COLO668 (cell line): ENCODE results near the gene PRKD2.
A peak's percentile ranks its signal among the peaks of the same experiment; 100 is the strongest.
"Not testable (repeated sequence)": the region's sequence is repeated elsewhere in the genome, so short reads cannot be mapped to it uniquely, and the experiment has no call there.

Experiments used
- DNase-seq: peaks from one replicate; lab custom pipeline; 2025; ENCODE audit not compliant: unreplicated experiment; lab: John Stamatoyannopoulos, UW

The PRKD2 gene

DNA sequence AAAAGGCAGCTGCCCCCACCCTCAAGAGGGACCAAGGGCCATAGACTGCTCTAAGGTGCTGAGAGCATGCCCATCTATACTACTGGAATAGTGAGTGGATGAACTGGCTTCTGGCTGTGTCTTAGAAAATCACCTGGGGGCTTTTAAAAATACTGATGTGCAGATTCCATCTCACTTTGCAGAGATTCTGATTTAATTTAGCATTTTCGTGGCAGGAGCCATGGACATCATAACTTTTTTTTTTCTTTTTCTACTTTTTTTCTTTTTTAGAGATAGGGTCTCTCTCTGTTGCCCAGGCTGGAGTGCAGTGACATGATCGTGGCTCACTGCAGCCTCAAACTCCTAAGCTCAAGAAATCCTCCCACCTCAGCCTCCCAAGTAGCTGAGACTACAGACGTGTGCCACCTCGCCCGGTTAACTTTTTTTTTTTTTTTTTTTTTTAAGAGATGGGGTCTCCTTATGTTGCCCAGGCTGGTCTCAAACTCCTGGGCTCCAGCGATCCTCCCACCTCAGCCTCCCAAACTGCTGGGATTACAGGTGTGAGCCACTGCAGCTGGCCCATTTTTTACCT is 4.1 kb downstream of the PRKD2 start:
- not testable (repeated sequence) for DNase-seq

DNA sequence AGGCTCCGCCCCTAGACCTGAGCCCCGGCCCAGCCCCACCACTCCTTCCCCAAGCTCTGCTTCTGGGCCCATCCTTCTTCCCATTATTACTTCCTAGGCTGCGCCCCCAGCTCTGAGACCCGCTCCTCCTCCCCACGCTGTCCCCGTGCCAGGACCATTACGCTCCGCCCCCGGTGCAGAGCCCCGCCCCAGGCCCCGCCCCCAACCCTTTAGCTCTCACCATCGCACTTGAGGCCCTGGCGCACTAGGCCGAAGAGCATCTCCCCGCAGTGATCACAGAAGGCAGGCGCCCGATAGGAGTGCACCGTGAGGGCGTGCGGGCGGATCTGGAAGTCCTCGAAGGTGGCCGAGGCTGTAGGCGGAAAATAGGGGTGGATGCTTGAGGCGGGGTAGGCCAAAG is 6.2 kb downstream of the PRKD2 start:
- DNase-seq: no peak

DNA sequence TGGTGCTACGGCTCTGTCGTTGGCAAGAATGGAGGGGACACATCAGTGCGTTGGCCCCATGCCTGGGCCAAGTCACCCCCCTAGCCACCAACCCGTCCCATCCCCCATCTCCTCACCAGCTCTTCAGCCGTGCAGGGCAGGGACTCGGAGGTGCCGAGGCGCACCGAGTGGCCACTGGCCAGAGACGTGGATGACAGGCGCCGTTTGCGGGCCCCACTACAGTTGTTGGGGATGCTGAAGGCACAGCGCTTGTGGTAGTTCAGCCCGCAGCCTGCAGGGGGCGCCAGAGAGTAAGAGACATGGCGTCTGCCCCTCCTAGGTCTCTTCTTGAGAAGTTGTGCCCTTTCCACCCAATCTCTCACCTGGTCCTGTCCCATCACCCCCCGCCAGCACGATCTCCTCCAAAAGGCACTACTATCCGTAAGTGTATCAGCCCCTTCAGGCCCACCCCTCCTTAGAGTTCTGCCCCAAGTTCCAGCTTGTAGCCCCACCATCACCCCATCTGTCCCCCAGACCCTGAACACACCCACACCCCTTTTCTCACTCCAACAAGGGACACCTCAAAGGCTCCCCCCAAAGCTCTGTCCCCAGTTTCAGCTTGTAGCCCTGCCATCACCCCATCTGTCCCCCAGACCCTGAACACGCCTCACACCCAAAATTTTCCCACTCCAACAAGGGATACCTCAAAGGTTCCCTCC is 12.4 kb downstream of the PRKD2 start:
- peak; percentile 55 for DNase-seq

DNA sequence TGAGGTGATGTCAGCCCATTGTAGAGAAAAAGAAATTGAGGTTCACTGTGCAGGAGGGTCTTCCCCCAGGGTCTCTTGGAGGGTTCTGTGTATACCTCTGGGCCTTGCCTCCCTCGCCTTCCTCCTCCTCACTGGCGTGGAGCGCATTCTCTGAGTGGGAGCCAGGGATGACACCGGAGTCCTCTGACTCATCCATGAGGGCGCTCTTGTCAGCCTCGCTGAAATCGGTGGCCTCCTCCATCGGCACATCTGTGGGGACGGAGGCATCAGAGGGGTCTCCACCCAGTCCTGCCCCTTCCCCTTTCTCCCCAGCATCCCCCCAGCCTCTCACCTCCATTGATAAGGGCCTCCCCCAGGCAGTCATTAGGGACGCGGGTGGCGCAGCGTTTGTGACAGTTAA is 16.2 kb downstream of the PRKD2 start:
- no peak for DNase-seq

DNA sequence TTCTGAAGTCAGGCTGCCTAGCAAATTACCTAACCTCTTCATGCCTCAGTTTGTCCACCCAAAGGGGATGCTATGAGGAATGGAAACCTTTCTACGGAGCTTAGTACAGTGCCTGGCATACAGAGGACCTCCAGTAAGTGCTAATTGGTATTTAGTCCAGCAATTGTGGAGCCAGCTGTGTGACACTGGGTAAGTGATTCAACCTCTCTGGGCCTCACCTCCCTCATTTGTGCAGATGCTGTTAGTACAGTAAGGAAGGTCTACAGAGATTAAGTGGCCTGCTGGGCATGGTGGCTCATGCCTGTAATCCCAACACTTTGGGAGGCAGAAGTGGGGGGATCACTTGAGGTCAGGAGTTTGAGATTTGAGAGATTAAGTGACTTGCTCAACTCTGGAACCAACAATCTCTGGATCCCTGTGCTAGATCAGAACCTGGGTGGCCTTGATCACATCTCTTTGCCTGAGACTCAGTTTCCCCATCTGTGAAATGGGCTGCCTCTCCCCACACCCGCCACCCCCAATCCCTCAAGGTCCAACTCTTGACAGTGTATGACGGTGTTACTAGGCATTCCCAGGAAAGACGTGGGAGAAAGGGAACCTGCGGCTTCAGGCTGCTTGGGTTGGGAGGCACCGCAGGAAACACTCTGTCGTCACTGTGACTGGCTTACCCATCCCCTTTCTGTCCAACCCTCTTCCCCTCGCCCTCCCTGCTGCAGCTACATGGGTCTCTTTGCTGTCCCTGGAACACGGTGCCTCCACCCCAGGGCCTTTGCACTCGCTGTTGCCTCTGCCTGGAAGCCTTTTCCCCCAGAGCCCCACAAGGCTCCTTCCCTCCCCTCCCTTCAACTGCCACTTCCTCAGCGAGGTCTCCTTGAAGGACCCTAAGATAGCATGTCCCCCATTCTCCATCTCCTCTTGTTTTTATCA is 18.3 kb downstream of the PRKD2 start:
- no peak for DNase-seq

DNA sequence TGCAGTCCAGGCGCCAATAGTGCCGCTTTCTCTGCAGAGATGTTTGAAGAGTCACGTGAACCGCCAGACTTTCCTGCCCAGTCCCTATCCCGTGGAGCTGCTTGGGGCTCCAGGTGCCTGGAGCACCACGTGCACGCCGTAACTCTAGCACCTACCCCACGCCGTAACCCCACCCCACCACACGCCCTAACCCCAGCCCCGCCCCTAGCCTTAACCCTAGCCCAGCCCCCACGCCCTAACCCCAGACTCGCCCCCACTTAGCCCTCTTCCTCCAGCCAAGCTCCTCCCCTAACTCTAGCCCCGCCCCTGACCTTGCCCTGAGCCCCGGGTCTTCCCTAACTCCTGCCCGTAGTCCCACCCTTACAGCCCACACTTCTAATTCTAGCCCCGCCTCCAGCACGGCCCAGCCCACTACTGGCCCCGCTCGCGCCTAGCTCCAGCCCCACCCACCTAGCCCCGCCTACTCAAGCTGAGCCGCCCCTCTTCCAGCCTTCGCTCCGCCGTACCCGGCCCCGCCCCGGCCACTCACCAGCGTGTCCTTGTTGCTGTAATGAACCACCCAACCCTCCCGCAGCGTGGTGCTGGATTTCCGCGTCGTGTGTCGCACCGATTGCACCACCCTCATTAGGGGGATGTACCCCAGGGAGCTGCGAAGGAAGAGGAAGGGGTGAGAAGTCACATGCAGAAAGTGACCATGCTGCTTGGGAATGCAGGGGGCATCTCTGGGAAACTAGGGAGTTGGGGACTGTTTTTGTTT is 19.5 kb downstream of the PRKD2 start:
- DNase-seq: no peak

DNA sequence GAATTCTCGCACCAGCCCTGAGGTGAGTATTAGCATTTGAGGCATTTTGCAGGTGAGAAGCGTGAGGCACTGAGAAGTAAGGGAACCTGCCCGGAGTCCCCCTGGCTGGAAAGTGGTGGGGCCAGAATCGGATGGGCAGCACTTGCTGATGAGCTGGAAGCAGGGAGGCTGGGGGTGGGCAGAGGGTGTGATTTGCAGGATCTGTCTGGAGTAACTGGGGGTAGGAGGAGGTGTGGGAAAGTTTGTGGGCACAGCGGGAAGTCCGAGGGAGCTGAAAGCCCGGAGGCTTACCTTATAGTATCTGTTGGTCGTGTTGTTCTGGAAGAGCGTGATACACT is 20.1 kb downstream of the PRKD2 start:
- no peak for DNase-seq

DNA sequence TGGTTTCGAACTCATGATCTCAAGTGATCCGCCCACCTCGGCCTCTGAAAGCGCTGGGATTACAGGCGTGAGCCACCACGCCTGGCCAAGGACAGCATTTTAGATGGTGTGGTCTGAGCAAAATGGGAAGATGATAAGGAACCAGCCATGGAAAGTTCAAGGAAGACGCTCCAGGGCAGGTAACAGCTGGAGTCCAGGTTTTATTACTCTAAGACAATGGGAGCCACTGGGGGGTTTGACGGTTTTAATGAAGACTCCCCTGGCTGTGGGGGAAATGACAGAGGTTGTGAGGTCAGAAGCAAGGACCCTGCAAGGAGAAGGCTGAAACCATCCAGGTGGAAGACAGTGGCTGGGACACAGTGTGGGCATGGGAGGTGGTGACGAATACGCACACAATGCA is 20.9 kb downstream of the PRKD2 start:
- DNase-seq: no peak

DNA sequence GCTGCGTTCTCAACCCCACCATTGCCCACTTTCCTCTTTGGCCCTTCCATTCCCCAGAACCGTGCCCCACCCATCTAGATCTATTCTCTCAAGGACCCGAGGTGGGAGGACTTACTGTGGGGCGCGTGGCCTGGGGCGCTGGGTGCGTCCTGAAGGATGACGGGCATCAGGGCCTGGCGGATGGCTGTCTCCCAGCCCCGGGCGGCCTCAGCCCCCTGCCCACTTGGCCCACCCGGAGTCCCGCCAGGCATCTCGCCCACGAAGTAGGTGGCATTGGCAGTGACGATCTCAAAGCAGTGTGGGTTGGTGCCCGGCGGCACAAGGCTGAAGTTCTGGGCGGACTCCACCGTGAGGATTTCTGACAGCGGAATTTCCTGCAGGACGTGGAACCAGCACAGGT is 23.2 kb downstream of the PRKD2 start:
- DNase-seq: no peak

DNA sequence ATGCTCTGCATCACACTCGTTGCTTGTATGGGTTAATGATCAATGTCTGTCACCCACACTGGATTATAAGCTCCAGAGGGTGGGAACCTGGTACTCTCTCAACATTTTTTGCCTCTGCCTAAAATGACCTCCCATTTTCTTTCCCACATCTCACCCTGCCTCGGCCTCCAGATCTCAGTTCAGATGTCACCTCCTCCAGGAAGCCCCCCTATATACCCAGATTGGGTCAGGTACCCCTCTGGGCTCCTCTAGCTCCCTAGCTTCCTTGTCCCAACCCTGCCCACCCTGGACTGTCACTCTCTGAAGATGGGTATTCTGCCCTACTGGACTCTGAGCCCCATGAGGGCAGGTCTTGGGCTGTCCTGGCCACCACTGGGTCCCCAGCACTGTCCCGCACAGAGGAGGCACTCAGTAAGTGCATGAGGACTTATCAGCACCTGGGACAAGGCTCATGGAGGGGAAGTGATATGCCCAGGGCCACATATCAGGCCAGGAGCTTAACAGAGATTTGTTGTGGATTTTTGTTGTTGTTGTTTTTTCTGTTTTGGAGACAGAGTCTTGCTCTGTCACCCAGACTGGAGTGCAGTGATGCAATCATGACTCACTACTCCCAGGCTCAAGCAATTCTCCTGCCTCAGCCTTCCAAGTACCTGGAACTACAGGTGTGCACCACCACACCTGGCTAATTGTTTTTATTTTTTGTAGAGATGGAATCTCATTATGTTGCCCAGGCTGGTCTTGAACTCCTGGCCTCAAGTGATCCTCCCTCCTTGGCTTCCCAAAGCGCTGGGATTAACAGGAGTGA is 23.8 kb downstream of the PRKD2 start:
- DNase-seq: no peak

DNA sequence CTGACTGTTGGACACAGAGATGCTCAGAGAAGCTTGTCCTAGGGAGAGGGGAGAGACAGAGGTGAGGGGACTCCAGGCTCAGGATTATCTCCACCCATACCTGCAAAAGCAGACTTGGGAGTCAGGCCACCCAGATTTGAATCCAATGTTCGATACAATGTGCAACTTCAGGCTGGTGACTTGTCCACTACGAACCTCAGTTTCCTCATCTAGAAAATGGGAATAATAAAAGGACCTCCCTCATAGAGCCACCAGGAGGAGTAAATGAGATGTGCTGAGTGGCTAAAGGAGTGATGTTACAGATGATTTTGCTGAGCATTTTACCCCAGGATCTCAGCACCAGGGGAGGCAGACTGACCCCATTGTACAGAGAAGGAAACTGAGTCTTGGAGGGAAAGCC is 25.0 kb downstream of the PRKD2 start:
- DNase-seq: no peak

DNA sequence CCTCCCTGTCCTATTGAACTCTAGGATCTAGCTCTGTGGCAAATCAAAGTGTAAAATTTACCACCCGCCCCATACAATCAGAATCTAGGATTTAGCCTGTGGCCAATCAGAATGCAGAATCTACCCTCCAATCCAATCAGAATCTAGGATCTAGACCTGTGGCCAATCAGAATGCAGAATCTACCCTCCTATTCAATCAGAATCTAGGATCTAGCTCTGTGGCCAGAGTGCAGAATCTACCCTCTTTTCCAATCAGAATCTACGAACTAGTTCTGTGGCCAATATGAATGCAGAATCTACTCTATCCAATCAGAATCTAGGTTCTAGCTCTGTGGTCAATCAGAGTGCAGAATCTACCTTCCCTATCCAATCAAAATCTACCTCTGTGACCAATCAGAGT is 25.8 kb downstream of the PRKD2 start:
- DNase-seq: no peak

DNA sequence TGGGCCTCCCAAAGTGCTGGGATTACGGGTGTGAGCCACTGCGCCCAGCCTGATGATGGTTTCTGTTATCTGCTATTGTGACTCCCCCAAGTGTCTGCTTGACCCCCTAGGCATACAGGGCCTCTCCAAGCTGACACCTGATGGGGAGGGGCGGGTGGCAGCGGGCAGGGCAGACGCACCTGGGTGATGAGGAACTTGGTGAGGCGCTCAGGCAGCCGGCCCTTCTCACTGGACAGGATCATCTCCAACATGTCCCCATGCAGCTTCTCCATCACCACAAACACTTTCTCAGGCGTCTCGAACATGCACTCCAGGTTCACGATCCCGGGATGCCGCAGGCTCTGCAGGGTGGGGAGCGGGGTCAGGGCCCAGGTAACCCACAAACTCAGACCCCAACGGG is 27.6 kb downstream of the PRKD2 start:
- no peak for DNase-seq

DNA sequence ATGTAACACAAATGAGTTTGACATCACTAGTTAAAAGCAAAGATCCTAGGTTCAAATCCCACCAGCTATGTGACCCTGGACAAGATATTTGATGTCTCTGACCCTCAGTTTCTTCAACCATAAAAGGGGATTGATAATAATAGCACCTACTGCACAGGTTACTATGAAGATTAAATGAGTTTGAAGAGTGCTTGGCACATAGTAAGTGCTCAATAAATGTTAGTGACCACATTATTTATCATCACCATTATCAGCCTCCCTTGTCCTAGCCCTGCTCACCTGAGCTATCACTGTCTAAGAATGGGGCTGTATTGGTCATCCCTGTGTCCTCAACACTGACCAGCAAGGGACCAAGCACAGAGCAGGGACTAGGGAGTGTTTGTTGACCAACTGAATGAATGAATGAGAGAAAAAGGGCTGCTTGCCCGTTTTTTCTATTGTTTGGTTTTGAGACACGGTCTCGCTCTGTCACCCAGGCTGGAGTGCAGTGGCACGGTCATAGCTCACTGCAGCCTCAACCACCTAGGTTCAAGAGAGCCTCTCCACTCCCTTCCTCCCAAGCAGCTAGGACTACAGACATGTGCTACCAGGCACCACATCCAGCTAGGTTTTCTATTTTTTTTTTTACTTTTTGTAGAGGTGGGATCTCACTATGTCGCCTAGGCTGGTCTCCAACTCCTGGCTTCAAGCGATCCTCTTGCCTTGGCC is 29.3 kb downstream of the PRKD2 start:
- DNase-seq: no peak

DNA sequence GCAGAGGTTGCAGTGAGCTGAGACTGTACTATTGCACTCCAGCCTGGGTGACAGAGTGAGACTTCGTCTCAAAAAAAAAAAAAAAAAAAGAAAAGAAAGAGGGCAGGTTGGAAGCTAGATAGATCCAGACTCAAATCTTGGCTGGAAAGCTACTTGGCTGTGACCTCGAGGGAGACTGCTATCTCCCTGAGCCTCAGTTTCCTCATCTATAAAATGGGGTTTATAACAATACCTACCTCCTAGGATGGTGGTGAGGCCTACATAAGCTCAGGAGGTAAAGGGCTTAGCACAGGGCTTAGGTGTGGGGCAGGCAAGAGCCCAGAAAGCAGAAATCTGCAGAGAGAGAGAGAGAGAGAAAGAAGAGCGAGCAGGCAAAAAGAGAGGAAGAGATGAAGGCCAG is 31.7 kb downstream of the PRKD2 start:
- DNase-seq: no peak

DNA sequence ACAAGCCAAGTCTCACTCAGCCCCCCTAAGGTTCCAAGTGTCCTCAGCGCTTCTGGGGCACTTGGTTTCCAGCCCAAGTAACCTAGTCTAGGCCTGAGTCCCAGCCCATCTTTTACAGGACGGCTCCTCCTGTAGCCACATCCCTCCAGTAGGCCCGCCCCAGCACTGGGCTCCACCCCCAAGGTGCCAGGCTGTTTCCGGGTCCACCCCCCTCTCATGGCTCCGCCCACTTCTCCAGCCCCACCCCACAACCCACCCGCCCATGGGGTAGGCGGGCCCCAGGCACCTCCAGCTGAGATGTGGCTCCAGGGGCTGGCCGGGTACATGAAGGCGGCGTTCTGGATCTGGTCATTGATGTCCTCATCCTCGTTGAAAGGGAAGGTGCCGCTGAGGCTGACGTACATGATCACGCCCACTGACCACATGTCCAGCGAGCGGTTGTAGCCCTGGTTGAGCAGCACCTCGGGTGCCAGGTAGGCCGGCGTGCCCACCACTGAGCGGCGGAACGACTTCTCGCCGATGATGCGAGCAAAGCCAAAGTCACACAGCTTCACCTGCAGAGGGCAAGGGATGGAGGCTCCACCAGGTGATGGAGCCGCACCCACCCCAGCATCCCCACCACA is 38.7 kb downstream of the PRKD2 start:
- peak; percentile 8 for DNase-seq

DNA sequence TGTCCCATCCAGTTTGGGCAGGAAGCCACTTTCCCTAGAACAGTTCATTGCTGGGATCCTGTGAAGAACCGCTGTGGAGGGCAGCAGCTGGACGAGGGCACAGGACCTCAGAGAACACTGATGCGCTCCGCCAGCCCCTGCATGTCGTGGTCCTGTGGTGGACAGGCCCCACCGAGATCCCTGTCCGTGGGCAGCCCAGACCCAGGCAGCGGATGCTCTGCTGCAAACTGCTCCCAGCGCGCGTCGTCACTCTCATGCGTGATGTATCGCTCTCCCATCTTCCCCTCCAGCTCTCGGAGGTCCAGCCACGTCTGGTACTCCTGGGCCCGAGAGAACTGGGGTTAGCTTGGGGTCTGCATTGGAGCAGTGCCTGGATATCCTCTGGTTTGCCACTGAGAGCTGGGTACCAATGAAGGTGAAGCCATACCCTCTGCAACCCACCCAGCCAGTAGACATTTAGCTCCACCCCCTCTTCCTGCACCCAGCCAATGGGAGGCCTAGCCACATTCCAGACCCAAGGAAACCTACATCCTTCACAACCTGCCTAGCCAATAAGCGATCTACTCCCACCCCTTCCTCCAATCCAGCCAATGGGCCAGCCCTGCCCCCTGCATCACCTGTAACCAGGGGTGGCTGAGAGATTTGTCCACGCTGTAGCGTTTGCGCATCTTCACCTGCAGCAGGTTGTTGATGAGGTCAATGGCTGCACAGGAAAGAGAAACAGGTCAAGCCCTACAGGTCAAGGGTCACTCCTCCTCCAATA is 42.3 kb downstream of the PRKD2 start:
- DNase-seq: no peak

DNA sequence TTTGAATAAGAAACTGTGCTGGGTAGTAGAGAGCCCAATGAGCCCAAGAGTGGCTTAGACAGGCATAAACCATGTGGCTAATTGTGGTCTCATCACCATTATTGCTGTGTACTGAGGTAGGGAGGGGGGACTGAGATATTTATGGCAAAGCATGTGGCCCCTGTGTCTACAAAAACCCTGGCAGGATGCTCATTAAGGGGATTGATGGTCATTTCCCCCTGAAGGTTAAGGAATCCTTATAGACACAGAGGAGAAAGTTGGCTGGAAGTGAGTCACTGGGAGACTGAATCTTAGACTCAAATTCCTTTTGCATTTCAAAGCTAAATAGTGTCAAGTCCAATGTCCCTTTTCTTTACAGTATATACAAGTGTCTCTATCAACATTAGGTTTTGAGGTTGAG is 46.1 kb downstream of the PRKD2 start:
- no peak for DNase-seq

DNA sequence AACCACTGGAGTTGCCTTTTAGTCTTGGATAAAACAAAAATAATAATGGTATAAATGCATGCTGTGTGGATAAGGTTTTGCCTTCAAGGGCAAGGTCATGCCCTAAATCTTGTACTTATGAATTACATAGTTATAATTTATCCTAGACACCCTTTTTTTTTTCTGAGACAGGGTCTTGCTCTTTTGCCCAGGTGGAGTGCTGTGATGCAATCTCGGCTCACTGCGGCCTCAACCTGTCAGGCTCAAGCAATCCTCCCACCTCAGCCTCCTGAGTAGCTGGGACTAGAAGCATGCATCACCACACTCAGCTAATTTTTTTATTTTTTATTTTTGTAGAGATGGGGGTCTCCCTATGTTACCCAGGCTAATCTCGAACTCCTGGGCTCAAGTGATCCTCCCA is 48.3 kb downstream of the PRKD2 start:
- no peak for DNase-seq
